Endometrial microvascular endothelial cells (primary cell): Measurements from ENCODE around the gene AEN. TPM values are rescaled to one million over a fixed set of nuclear protein-coding genes. Genes with fewer than 3 reads are reported as not detected.

Experiments
- in situ Hi-C: cut with HindIII; loops from 2 replicates; pipeline ENCODE4 v1.10.0; 2017; ENCODE audit warnings: low sequenced_read_pairs, low pct_unique_long_range_greater_than_20kb; ENCODE audit errors: inconsistent ontology term
- total RNA-seq: library from RNA; depleted of rRNA; stranded (reverse); fragments of >200 nt; gene quantifications from one replicate; pipeline ENCODE4 v1.2.3, GENCODE V29; 2015; ENCODE audit errors: inconsistent ontology term

Gene AEN
- total RNA-seq, 1 donor from 2014 or later: 53.3 TPM

DNA sequence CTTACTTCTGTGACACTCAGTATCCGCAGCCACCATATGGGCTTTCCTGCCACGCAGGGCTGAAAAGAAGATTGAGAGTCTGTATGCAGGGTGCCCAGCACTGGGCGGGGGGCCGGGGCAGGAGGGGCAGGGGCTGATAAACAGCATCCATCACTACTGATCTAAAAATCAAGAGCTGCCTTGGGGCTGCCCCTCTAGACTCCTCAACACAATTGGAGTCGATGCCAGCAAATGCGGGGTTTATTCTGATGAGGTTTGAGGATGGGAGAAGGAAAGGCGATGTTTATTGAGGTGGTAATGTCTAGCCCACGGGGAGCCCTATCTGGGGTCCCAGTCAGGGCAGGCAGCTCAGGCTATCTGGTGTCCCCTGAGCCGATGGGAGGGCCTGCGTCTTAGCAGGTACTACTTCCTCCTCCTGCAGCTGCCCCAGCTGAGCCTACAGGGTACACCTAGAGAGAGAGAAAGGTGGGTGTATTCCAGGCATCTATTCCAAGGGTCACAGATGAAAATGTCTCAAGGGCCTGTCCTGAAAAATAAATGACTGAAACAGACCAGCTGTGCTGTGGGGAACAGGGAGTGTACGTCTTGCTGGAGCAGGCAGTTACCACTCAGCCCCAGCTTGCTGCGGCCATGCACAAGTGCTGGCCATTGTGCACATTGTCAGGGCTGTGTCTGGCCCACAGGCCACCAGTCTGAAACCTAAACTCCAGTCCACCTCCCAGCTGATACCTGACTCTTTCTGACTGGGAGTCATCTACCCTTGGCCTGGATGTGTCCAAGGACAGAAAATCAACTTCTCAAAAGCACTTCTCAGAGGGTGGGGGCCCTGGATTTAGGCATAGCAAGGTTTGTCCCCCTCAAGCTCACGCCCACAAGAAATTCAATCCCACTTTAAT lies 37.2 kb downstream of the AEN start:
- in situ Hi-C loops: no loop called here

DNA sequence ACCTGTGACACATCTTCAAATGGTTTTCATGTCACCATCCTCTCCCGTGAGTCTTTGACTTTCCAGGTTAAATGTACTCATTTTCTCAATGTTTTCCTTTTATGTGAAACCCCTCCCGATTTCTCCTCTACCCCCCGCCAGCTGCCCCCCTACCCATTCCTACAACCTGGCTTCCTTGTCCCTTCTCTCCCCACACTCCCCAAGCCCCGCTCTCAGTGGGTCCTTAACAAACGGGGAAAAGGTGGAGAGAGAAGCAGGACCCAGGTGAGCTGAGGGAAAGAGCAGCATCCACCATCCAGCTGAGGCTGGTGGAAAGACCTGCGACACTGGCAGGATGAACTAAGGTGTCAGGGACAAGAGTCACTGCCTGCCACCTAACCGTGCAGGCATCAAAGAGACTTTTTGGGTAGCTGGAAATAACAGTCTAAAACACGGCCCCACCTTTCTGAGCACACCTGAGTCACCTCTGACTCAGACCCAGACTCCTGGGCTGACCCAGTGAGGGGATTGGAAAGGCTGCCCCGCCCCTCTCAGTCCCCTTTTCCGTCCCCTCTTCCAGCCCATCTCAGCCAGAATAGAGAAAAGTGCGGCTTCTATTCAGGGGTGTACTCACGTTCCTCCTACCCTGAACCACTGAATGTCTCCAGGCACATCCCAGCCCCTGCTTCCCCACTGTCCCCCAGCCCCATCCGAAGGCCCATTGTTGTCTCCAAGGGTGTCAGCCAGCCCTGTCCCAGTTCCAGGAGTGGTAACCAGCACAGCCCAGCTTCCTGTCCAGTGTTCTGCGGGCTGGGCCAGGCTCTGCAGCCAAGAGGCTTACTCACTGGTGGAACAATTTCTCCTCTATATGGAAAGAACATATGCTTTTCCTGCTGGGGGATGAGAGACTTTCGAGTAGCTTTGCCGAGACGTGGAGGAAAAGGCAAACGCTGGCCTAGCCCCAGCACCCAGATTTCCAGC lies 38.1 kb downstream of the AEN start:
- in situ Hi-C loops: no loop called here

DNA sequence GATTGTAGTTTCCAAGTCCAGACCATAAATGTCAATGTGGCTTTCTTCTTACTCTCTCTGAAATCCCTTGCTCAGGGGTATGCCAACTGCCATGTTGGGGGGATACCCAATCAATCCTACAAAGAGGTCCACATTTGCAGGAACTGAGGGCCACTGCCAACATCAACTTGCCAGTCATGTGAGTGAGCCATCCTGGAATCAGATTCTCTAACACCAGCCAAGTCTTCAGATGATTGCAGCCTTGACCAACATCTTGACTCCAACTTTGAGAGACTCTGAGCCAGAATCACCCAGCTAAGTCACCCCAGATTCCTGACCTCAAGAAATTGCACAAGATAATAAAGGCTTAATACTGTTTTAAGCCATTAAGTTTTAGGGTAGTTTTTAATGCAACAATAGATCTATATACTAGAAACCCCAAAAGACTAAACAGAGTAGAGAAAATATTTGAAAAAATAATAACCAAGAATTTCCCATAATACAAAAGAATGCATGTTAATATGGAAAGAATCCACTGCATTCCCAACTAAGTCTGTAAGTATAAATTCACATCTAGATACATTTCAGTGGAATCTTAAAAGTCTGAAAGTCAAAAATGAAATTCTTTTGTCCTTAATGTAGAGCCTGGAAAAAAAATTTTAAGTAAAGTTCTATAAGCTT lies 40.0 kb downstream of the AEN start:
- in situ Hi-C loops: no loop called here

DNA sequence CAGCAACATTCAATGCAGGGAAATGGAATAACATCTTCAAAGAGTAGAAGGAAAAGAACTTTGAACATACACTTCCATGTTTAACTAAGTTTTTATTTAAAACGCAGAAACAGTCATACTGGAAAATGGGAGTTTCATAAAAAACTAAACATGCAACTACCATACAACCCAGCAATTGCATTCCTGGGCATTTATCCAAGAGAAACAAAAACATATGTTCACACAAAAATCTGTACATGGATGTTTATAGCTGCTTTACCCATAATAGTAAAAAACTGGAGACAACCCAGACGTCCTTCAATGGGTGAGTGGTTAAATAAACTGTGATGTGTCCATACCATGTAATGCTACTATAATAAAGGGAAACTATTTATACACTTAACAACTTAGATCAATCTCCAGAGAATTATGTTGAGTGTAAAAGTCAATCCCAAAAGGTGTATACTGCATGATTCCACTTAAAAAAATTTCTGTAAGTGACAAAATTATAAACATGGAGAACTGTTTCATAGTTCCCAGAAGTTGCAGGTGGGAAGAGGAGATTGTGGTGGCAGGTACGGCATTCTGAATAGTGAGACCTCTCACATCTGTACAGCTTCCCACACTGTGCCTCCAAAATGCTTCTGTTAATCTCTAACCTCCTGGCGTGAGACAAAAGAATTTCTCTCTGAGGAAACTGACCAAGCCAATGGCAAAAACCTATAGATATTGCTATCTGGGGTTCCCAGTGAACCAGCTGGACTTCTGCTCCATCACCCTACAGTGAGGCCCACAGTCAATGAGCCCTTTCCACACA lies 40.8 kb downstream of the AEN start:
- in situ Hi-C loops: no loop called here

DNA sequence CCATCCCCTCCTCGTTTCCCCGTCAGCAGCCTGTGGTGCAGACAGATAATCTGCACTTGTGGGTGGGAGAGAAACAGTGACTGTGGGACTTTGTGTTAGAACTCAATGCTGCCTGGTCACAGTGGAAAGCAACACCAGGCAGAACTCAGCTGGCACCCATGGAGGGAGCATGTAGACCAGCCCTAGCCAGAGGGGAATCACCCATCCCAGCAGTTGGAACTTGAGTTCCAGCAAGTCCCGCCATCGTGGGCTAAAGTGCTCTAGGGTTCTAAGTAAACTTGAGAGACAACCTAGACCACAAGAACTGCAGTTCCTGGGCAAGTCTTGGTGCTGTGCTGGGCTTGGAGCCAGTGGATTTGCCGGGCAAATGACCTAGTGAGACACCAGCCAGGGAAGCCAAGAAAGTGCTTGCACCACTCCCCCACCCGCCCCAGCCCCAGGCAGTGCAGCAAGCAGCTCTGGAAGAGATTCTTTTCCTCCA lies 42.0 kb downstream of the AEN start:
- in situ Hi-C loops: no loop called here

DNA sequence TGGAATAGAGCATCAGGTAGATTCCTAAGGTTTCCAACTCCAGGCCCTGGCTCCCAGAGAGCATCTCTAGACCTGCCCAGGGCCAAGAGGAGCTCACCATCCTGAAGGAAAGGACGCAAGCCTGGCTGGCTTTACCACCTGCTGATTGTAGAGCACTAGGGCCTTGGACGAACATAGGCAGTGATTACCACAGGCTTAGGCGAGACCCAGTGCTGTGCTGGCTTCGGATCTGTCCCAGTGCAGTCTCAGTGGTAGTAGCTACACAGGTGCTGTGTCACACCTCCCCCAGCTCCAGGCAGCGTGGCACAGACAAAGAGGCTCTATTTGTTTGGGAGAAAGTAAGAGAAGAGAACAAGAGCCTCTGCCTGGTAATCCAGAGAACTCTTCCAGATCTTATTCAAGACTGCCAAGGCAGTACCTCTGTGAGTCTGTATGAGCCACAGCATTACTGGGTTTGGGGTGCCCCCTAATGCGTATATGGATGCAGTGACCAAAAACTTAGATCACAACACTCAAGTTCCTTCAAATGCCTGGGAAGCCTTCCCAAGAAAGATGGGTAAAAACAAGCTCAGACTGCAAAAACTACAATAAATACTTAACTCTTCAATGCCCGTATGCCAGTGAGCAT lies 43.1 kb downstream of the AEN start:
- in situ Hi-C loops: no loop called here

DNA sequence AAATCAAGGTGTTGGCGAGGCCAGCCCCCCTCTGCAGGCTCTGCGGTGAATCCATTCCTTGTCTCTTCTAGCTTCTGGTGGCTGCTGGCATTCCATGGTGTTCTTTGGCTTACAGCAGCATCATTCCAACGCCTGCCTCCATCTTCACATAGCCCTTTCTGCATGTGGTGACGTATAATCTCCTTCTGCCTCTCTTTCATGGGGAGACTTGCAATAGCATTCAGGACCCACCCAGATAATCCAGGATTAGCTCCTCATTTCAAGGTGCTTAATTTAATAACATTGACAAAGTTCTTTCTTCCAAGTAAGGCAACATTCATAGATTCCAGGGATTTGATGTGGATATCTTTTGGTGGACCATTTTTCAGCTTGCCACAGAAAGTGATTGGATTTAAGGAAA lies 53.5 kb downstream of the AEN start:
- in situ Hi-C loops: no loop called here

DNA sequence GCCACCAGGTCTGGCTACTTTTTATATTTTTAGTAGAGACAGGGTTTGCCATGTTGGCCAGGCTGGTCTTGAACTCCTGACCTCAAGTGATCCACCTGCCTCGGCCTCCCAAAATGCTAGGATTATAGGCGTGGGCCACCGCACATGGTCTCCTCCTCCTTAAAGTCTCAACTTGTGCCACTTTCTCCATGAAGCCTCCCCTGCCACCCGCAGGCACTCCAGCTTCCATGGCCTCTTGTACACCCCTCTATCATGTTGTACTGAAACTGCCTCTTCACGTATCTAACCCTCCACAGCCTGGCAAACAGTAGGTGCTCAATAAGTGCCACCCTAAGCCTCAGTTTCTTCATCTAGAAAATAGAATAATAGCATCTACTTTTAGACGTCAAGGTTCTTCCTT lies 57.6 kb downstream of the AEN start:
- in situ Hi-C loops: no loop called here

DNA sequence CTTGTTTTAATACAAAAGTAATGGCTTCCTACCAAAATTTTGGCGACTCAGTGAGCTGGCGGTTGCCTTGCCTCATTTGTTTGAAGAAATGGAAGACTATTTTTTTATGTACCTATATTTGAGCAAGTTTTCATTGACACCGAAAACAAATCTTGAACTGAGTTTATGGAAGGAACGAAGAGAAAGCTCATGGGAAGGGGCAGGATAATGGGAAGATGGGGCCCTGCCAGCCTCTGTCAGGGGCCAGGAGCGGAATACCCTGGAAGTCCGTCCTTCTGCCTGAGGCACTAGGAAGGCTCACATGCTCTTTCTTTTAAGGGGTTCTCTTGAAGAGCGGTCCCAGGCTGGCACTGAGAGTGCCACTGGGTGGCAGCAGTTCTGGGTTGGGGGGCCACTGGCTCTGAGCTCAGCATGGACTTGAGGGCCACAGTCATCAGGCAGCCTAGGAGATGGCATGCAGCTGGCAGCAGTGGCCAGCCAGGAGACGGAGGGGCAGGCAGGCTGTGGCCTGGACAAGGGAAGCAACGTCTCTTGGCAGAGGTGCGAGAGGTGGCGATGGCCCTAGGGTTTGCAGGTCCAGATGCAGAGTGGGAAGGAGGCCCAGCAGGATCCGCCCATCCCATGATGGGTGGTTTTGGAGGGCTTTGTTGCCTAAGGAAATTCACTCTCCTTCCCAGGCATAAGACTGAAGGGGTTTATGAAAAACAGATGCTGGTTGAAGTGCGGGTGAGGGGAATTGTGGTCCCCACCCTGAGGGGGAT lies 59.3 kb downstream of the AEN start:
- in situ Hi-C loops: no loop called here

DNA sequence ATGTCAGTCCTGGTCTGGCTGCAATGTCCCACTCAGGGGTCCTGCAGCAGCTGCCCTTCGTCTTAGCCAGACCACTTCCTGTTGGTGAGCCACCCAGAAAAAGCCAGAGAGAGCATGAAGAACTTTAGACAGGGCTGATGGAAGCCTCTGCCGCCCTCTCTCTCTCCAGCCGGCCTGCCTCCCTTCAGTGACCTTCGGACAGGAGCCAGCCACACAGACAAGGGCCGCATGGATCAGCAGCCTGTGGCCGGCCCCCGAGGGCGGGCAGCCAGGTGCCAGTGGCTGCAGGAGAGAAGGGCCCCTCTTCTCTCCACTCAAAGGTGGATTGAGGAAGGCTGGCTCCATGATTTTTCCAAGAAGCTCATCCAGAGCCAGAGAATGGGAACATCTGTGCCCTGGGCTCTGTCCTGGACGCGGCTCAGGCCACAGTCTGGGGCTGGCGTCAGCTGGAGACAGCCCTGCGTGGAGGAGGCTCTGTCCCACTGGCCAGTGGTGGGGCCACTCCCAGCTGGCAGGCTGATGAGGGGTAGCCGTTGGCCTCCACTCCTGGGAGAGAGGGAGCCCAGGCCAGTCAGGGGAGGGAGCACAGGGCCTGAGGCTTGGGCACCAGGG lies 60.6 kb downstream of the AEN start:
- in situ Hi-C loops: no loop called here

Other genes starting within 250 kb of the AEN start
- 18.5 TPM for gene MRPL46, start 154.0 kb upstream of the AEN start, total RNA-seq
- gene MRPS11, start 153.6 kb upstream of the AEN start, total RNA-seq: 47.9 TPM
- gene DET1, start 74.7 kb upstream of the AEN start, total RNA-seq: 5.7 TPM
- gene ISG20, start 17.7 kb downstream of the AEN start, total RNA-seq: 5.1 TPM
- gene ACAN, start 182.1 kb downstream of the AEN start, total RNA-seq: 0.37 TPM